SK-N-SH treated with all-trans-retinoic acid at 6 μM for 48 hours (cell line): Measurements from ENCODE around the gene ZNF595.
"Not testable (repeated sequence)": the region's sequence is repeated elsewhere in the genome, so short reads cannot be mapped to it uniquely, and the experiment has no call there.

Source experiments
- ATAC-seq: fragments of 200-7000 bp; cut with Tn5 transposase; 3 replicates; pipeline ENCODE4 v1.9.1; 2020; ENCODE audit warnings: mild to moderate bottlenecking, moderate library complexity

ZNF595 gene

GRCh38 chr4:52804-53479 is at the start of gene ZNF595:
Gene ZNF595 (plus strand): TSS chr4:53321. CDS start chr4:53489, 168 bp downstream.
- peak; percentile 96 for ATAC-seq

GRCh38 chr4:9937-10870 is 42.9 kb upstream of the ZNF595 start:
- peak; percentile 59 for ATAC-seq

GRCh38 chr4:11095-11815 is 41.9 kb upstream of the ZNF595 start:
- ATAC-seq, result not testable (repeated sequence)

- peak; percentile 41 for ATAC-seq
Observed at GRCh38 chr4:11816-12417, 41.2 kb upstream of the ZNF595 start.

GRCh38 chr4:18128-18527 is 35.0 kb upstream of the ZNF595 start:
- ATAC-seq, result not testable (repeated sequence)

- not testable (repeated sequence) for ATAC-seq
Observed at GRCh38 chr4:18589-18988, 34.5 kb upstream of the ZNF595 start.

GRCh38 chr4:22882-23281 is 30.2 kb upstream of the ZNF595 start:
- not testable (repeated sequence) for ATAC-seq

GRCh38 chr4:24359-24758 is 28.8 kb upstream of the ZNF595 start:
- ATAC-seq, result not testable (repeated sequence)

GRCh38 chr4:27501-27900 is 25.6 kb upstream of the ZNF595 start:
- not testable (repeated sequence) for ATAC-seq

- ATAC-seq, result peak; percentile 70
Observed at GRCh38 chr4:28767-29542, 24.2 kb upstream of the ZNF595 start.

- not testable (repeated sequence) for ATAC-seq
Observed at GRCh38 chr4:33314-33713, 19.8 kb upstream of the ZNF595 start.

GRCh38 chr4:36559-37415 is 16.3 kb upstream of the ZNF595 start:
- ATAC-seq, result not testable (repeated sequence)

GRCh38 chr4:38202-38601 is 14.9 kb upstream of the ZNF595 start:
- ATAC-seq, result not testable (repeated sequence)

- not testable (repeated sequence) for ATAC-seq
Observed at GRCh38 chr4:43375-43774, 9.7 kb upstream of the ZNF595 start.

- not testable (repeated sequence) for ATAC-seq
Observed at GRCh38 chr4:51253-51652, 1.9 kb upstream of the ZNF595 start.

- ATAC-seq, result not testable (repeated sequence)
Observed at GRCh38 chr4:51655-52277, 1.4 kb upstream of the ZNF595 start.

GRCh38 chr4:53521-53920 is 400 bp downstream of the ZNF595 start:
- peak; percentile 33 for ATAC-seq

- not testable (repeated sequence) for ATAC-seq
Observed at GRCh38 chr4:64733-65132, 11.6 kb downstream of the ZNF595 start.
